Measurements from ENCODE around the gene WASF2.

DNA sequence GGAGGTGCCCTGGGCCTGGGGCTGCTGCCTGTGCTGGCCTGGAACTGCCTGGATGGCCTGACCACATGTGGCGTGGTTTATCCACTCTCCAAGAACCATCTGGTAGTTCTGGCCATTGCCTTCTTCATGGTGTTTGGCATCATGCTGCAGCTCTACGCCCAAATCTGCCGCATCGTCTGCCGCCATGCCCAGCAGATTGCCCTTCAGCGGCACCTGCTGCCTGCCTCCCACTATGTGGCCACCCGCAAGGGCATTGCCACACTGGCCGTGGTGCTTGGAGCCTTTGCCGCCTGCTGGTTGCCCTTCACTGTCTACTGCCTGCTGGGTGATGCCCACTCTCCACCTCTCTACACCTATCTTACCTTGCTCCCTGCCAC, 95.7 kb downstream of the WASF2 start:
- no peak for TF ChIP-seq GATA3 (IDR thresholded peaks at IDR 0.05; ENCODE audit: low read depth, low read length)
- no peak for TF ChIP-seq GATA2 (IDR thresholded peaks at IDR 0.05; ENCODE audit: low read depth, low read length)
